HepG2 (cell line): ENCODE data around the gene DNAH9. TPM values are rescaled to one million over a fixed set of nuclear protein-coding genes. Genes with fewer than 3 reads are reported as not detected.

Experiments used
- AHDC1 ChIP-seq: sonication (generic); formaldehyde crosslinking; IDR thresholded peaks from 2 replicates; pipeline ENCODE4 v1.5.1; 2020; ENCODE audit warnings: mild to moderate bottlenecking, missing genetic modification reagents, borderline replicate concordance
- EHMT2 ChIP-seq: fragments of 200-600 bp; sonication (generic); IDR thresholded peaks from 2 replicates; pipeline ENCODE4 v1.7.0; 2017; ENCODE audit warnings: antibody characterized with exemption, low read depth, low read length, borderline replicate concordance
- HNF1A ChIP-seq, 2 experiments: sonication (generic) in 1 of 2; formaldehyde crosslinking in 1 of 2; IDR thresholded peaks; 2 replicates each; pipeline versions ENCODE4 v1.4.0 to v1.6.1; 2016 to 2020; ENCODE audit warnings: borderline replicate concordance in 1 of 2, low read depth in 1 of 2, mild to moderate bottlenecking in 1 of 2, missing genetic modification reagents in 1 of 2
- NR2F6 ChIP-seq, 2 experiments: IDR thresholded peaks; 2 replicates each; pipeline ENCODE4 v1.6.1; 2016; ENCODE audit warnings: antibody characterized with exemption in 1 of 2, mild to moderate bottlenecking in 1 of 2
- PAWR ChIP-seq: sonication (generic); formaldehyde crosslinking; IDR thresholded peaks from 2 replicates; pipeline ENCODE4 v1.4.0; 2020; ENCODE audit warnings: missing genetic modification reagents, mild to moderate bottlenecking, borderline replicate concordance
- PITX1 ChIP-seq: sonication (generic); formaldehyde crosslinking; IDR thresholded peaks from 2 replicates; pipeline ENCODE4 v1.5.1; 2020; ENCODE audit warnings: mild to moderate bottlenecking, missing genetic modification reagents
- ZBTB3 ChIP-seq: sonication (generic); formaldehyde crosslinking; IDR thresholded peaks from 2 replicates; pipeline ENCODE4 v1.4.0; 2020; ENCODE audit warnings: low read depth, mild to moderate bottlenecking, moderate library complexity, missing genetic modification reagents, borderline replicate concordance
- ZMAT5 ChIP-seq: sonication (generic); formaldehyde crosslinking; IDR thresholded peaks from 2 replicates; pipeline ENCODE4 v1.5.0; 2020; ENCODE audit warnings: mild to moderate bottlenecking, low read depth, missing genetic modification reagents, borderline replicate concordance
- ZNF24 ChIP-seq: fragments of 450-650 bp; IDR thresholded peaks from 2 replicates; pipeline ENCODE4 v1.6.1; 2017; ENCODE audit warnings: antibody characterized with exemption, mild to moderate bottlenecking
- ZNF30 ChIP-seq: sonication (generic); formaldehyde crosslinking; IDR thresholded peaks from 2 replicates; pipeline ENCODE4 v1.5.0; 2020; ENCODE audit warnings: mild to moderate bottlenecking, missing genetic modification reagents
- ZNF484 ChIP-seq: sonication (generic); formaldehyde crosslinking; IDR thresholded peaks from 2 replicates; pipeline ENCODE4 v1.5.1; 2020; ENCODE audit warnings: mild to moderate bottlenecking, low read depth, missing genetic modification reagents, borderline replicate concordance
- ZNF773 ChIP-seq: sonication (generic); formaldehyde crosslinking; IDR thresholded peaks from 2 replicates; pipeline ENCODE4 v1.4.0; 2020; ENCODE audit warnings: missing genetic modification reagents, borderline replicate concordance
- polyA plus RNA-seq, 8 experiments: library from polyadenylated mRNA; depleted of rRNA in 3 of 8; stranded (reverse) in 7 of 8; unstranded in 1 of 8; fragments of >200 nt; fragmentation: Illumina TruSeq in 4 of 8; extraction: Trizol in 4 of 8; gene quantifications; 2 replicates each; pipeline versions ENCODE4 v1.2.1 to v1.2.3, GENCODE V29; 2011 to 2016; ENCODE audit warnings: low read depth in 4 of 8, missing spikeins in 1 of 8, mixed read lengths in 1 of 8; ENCODE audit not compliant: insufficient read depth in 1 of 8
- total RNA-seq, 5 experiments: library from RNA; depleted of rRNA; stranded (reverse); fragments of >200 nt; fragmentation: Illumina TruSeq; extraction: Trizol; gene quantifications; 2 replicates each; pipeline ENCODE4 v1.2.3, GENCODE V29; 2016; ENCODE audit warnings: low read depth in 1 of 5
- TF ChIP-seq, protein P1 (sequence below): sonication (generic); formaldehyde crosslinking; IDR thresholded peaks from 2 replicates; pipeline ENCODE4 v1.8.0; 2022; ENCODE audit warnings: missing genetic modification reagents, mild to moderate bottlenecking, moderate library complexity, borderline replicate concordance

The DNAH9 gene
- total and polyA plus RNA-seq, 2 of the 13 experiments (the other 11 are each of a cell fraction or from before 2014, with no cell fraction given): not detected

- TF ChIP-seq HNF1A (IDR thresholded peaks at IDR 0.05; ENCODE audit: low read depth): no peak
- TF ChIP-seq HNF1A (CRISPR knock-in tag; IDR thresholded peaks at IDR 0.05; ENCODE audit: borderline replicate concordance): no peak
- no peak for TF ChIP-seq ZNF773 (CRISPR knock-in tag)
- no peak for TF ChIP-seq ZBTB3
- TF ChIP-seq NR2F6 (IDR thresholded peaks at IDR 0.05): no peak
- no peak for TF ChIP-seq NR2F6 (CRISPR knock-in tag; IDR thresholded peaks at IDR 0.05)
- no peak for TF ChIP-seq ZNF484 (CRISPR knock-in tag)
- no peak for TF ChIP-seq AHDC1 (CRISPR knock-in tag)
- no peak for TF ChIP-seq PITX1 (CRISPR knock-in tag)
- TF ChIP-seq PAWR (CRISPR knock-in tag): no peak
- no peak for TF ChIP-seq ZMAT5
- TF ChIP-seq ZNF24: no peak
- TF ChIP-seq EHMT2: no peak
- no peak for TF ChIP-seq ZNF30
- TF ChIP-seq, protein P1, sequence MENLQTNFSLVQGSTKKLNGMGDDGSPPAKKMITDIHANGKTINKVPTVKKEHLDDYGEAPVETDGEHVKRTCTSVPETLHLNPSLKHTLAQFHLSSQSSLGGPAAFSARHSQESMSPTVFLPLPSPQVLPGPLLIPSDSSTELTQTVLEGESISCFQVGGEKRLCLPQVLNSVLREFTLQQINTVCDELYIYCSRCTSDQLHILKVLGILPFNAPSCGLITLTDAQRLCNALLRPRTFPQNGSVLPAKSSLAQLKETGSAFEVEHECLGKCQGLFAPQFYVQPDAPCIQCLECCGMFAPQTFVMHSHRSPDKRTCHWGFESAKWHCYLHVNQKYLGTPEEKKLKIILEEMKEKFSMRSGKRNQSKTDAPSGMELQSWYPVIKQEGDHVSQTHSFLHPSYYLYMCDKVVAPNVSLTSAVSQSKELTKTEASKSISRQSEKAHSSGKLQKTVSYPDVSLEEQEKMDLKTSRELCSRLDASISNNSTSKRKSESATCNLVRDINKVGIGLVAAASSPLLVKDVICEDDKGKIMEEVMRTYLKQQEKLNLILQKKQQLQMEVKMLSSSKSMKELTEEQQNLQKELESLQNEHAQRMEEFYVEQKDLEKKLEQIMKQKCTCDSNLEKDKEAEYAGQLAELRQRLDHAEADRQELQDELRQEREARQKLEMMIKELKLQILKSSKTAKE (CRISPR knock-in tag): no peak
Observed at GRCh38 chr17:11885051-11885450, 286.8 kb downstream of the DNAH9 start (continued).
